Measurements from ENCODE around the gene TNFRSF1B. TPM values are rescaled to one million over a fixed set of nuclear protein-coding genes. Genes with fewer than 3 reads are reported as not detected.

TNFRSF1B gene
- under 0.01 TPM in 2 replicates for total RNA-seq

- DNase-seq (ENCODE audit: low read depth), result no peak
- Histone ChIP-seq H3K36me3 (ENCODE audit: control insufficient read depth, insufficient read depth, low read length) (no peaks in the 10 kb centered on the region), H3K4me3 (ENCODE audit: low read depth, low read length) (peak within 1 kb of the TSS; percentile 28), H3K27me3 (ENCODE audit: control insufficient read depth, insufficient read depth, low read length) (peaks cover 33% of the 10 kb centered on the region)
- TF ChIP-seq CTCF (IDR thresholded peaks at IDR 0.05; ENCODE audit: insufficient read depth, low read length, severe bottlenecking), result no peak
- no peak for FAIRE-seq
Measured at GRCh38 chr1:12166834-12167492, at the start of gene TNFRSF1B. Gene TNFRSF1B, plus strand, starts transcription at chr1:12166991. Its CDS starts 101 bp downstream, at chr1:12167092.

- peaks cover 21% of the 10 kb centered on the region for H3K27me3 ChIP-seq (ENCODE audit: control insufficient read depth, insufficient read depth, low read length)
- H3K4me3 ChIP-seq (ENCODE audit: low read depth, low read length), result no peak overlapping the region
- DNase-seq (ENCODE audit: low read depth) (peak; percentile 45), FAIRE-seq (no peak)
- H3K36me3 ChIP-seq (ENCODE audit: control insufficient read depth, insufficient read depth, low read length), result no peaks in the 10 kb centered on the region
- TF ChIP-seq CTCF (IDR thresholded peaks at IDR 0.05; ENCODE audit: insufficient read depth, low read length, severe bottlenecking), result no peak
Measured at GRCh38 chr1:12121212-12122003, 45.4 kb upstream of the TNFRSF1B start.

- no peak for TF ChIP-seq CTCF (IDR thresholded peaks at IDR 0.05; ENCODE audit: insufficient read depth, low read length, severe bottlenecking)
- FAIRE-seq, result no peak
- DNase-seq (ENCODE audit: low read depth), result no peak
Measured at GRCh38 chr1:12123172-12123571, 43.6 kb upstream of the TNFRSF1B start.

GRCh38 chr1:12124693-12125421 is 41.9 kb upstream of the TNFRSF1B start:
- peak; percentile 47 for DNase-seq (ENCODE audit: low read depth)
- TF ChIP-seq CTCF (IDR thresholded peaks at IDR 0.05; ENCODE audit: insufficient read depth, low read length, severe bottlenecking), result peak; percentile 95
- Histone ChIP-seq H3K27me3 (ENCODE audit: control insufficient read depth, insufficient read depth, low read length) (peaks cover 34% of the 10 kb centered on the region), H3K4me3 (ENCODE audit: low read depth, low read length) (no peak overlapping the region), H3K36me3 (ENCODE audit: control insufficient read depth, insufficient read depth, low read length) (no peaks in the 10 kb centered on the region)
- FAIRE-seq, result no peak

More at GRCh38 chr1:12123172-12123571, 43.6 kb upstream of the TNFRSF1B start:
- H3K4me3 ChIP-seq (ENCODE audit: low read depth, low read length), result no peak overlapping the region
- H3K36me3 ChIP-seq (ENCODE audit: control insufficient read depth, insufficient read depth, low read length), result no peaks in the 10 kb centered on the region
- peaks cover 32% of the 10 kb centered on the region for H3K27me3 ChIP-seq (ENCODE audit: control insufficient read depth, insufficient read depth, low read length)

GRCh38 chr1:12125422-12126355 is 41.1 kb upstream of the TNFRSF1B start:
- FAIRE-seq (no peak), DNase-seq (ENCODE audit: low read depth) (no peak)
- H3K4me3 ChIP-seq (ENCODE audit: low read depth, low read length), result no peak overlapping the region
- TF ChIP-seq CTCF (IDR thresholded peaks at IDR 0.05; ENCODE audit: insufficient read depth, low read length, severe bottlenecking), result no peak
- peaks cover 35% of the 10 kb centered on the region for H3K27me3 ChIP-seq (ENCODE audit: control insufficient read depth, insufficient read depth, low read length)
- H3K36me3 ChIP-seq (ENCODE audit: control insufficient read depth, insufficient read depth, low read length), result no peaks in the 10 kb centered on the region
